HL-60 (cell line): ENCODE results near the gene PRKG2.

Experiments used
- DNase-seq, 2 experiments: peaks; one replicate each; pipeline ENCODE4 v3.0.0-alpha.2; 2010 to 2020; ENCODE audit warnings: low read depth in 1 of 2, low spot score in 1 of 2
- H3K27ac ChIP-seq: fragments of 250-450 bp; sonication (Bioruptor Pico); replicated peaks from 2 replicates; pipeline ENCODE4 v1.5.1; 2020; ENCODE audit warnings: mild to moderate bottlenecking, moderate library complexity
- H3K27me3 ChIP-seq: fragments of 250-450 bp; sonication (Bioruptor Pico); 2 replicates; pipeline ENCODE4 v1.5.1; 2021; ENCODE audit warnings: mild to moderate bottlenecking, moderate library complexity; ENCODE audit not compliant: insufficient read depth, poor library complexity, severe bottlenecking
- H3K4me3 ChIP-seq: replicated peaks from 2 replicates; pipeline ENCODE4 v1.5.1; 2011; ENCODE audit warnings: mild to moderate bottlenecking, control low read depth, low read length; ENCODE audit not compliant: insufficient read depth
- GABPA ChIP-seq: IDR thresholded peaks from 2 replicates; pipeline ENCODE4 v1.6.1; 2012; ENCODE audit warnings: low read depth
- POLR2AphosphoS5 ChIP-seq: IDR thresholded peaks from 2 replicates; pipeline ENCODE4 v1.6.1; 2012; ENCODE audit warnings: low read depth
- REST ChIP-seq: IDR thresholded peaks from 2 replicates; pipeline ENCODE4 v1.6.1; 2012; ENCODE audit warnings: low read depth; ENCODE audit not compliant: insufficient replicate concordance
- SPI1 ChIP-seq: IDR thresholded peaks from 2 replicates; pipeline ENCODE4 v1.6.1; 2012; ENCODE audit warnings: low read depth, mild to moderate bottlenecking, borderline replicate concordance
- TF ChIP-seq, protein P1 (sequence below): IDR thresholded peaks from one replicate; pipeline ENCODE4 v1.5.1; 2011; ENCODE audit warnings: low read length, control low read depth, inconsistent platforms; ENCODE audit not compliant: insufficient read depth

Gene PRKG2

DNA sequence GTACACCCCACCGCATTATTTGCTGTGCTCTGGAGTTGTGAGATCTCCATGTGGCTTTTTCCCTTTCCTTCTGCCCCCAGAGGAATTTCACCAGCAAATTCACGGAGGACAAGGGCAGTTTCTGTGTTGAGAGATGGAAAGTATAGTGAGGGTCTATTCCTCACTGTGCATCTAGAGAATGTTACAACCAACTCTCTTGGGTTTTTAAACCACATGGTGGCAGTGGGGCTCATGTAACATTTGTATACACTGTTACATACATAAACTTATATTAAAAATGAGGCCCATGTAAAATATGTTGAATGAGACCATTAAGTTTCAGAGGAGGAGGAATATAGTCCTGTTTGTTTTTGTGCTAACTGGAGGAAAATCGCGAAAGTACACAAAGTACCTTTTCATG, 909 bp upstream of the PRKG2 start:
- no peak for DNase-seq
- Histone ChIP-seq H3K27me3 (peaks cover 40% of the 10 kb centered on the region), H3K27ac (no peak overlapping the region), H3K4me3 (no peak overlapping the region)
- no peak for TF ChIP-seq SPI1
- TF ChIP-seq POLR2AphosphoS5: no peak
- TF ChIP-seq, protein P1, sequence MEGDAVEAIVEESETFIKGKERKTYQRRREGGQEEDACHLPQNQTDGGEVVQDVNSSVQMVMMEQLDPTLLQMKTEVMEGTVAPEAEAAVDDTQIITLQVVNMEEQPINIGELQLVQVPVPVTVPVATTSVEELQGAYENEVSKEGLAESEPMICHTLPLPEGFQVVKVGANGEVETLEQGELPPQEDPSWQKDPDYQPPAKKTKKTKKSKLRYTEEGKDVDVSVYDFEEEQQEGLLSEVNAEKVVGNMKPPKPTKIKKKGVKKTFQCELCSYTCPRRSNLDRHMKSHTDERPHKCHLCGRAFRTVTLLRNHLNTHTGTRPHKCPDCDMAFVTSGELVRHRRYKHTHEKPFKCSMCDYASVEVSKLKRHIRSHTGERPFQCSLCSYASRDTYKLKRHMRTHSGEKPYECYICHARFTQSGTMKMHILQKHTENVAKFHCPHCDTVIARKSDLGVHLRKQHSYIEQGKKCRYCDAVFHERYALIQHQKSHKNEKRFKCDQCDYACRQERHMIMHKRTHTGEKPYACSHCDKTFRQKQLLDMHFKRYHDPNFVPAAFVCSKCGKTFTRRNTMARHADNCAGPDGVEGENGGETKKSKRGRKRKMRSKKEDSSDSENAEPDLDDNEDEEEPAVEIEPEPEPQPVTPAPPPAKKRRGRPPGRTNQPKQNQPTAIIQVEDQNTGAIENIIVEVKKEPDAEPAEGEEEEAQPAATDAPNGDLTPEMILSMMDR: no peak
- no peak for TF ChIP-seq GABPA
- TF ChIP-seq REST: no peak

DNA sequence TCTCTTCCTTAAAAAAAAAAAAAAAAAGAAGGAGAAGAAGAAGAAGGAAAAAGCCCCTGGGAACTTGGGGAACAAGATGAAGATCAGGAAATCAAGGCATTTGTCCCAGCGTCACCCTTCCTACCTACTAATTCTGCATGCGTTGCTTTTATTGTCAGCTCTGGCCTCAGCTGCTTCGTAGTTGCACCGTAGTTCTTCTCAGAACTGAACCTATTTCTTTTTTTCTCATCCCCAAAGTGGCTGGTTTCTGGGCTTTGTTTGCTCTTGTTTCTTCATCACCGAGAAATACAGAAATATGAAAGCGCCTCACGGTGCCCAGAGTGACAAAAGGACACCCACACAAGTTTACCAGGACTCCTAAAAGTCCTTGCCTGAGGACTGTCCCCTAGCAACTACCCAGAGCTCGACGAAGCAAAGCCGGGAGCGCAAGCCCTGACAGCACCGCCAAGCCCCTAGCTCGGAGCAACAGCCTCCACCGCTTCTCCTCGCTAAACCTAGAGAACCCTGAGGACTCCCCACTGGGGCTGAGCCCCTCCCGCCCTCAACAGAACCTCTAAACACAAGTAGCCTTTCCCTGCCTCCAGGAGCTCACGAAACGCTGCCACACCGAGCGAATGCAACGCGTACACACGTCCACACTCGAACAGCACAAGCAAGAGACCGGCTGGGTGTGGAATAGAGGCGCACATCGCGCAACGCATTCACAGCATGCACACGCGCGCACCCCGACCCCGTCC, 710 bp downstream of the PRKG2 start:
- no peak for DNase-seq
- no peak for TF ChIP-seq POLR2AphosphoS5
- no peak for TF ChIP-seq GABPA
- no peak for TF ChIP-seq SPI1
- TF ChIP-seq, protein P1: no peak
- H3K4me3 ChIP-seq: no peak overlapping the region
- H3K27me3 ChIP-seq: peaks cover 41% of the 10 kb centered on the region
- H3K27ac ChIP-seq: no peak overlapping the region

- DNase-seq: no peak
- Histone ChIP-seq H3K4me3 (no peak overlapping the region), H3K27me3 (peaks cover 41% of the 10 kb centered on the region), H3K27ac (no peak overlapping the region)
- TF ChIP-seq GABPA: no peak
- TF ChIP-seq REST: no peak
- TF ChIP-seq POLR2AphosphoS5: no peak
- TF ChIP-seq, protein P1: no peak
- TF ChIP-seq SPI1: no peak
Observed at GRCh38 chr4:81213671-81214070, 1.4 kb downstream of the PRKG2 start.

- peaks cover 40% of the 10 kb centered on the region for H3K27me3 ChIP-seq
- H3K4me3 ChIP-seq: no peak overlapping the region
- TF ChIP-seq, protein P1: no peak
- TF ChIP-seq GABPA (no peak), REST (no peak), POLR2AphosphoS5 (no peak), SPI1 (no peak)
- no peak for DNase-seq
- H3K27ac ChIP-seq: no peak overlapping the region
Observed at GRCh38 chr4:81211956-81212355, 3.1 kb downstream of the PRKG2 start.
